Naive thymus-derived CD8-positive, alpha-beta T cell (primary cell): ENCODE data around the gene KCP. TPM values are rescaled to one million over a fixed set of nuclear protein-coding genes. Genes with fewer than 3 reads are reported as not detected.
A peak's percentile ranks its signal among the peaks of the same experiment; 100 is the strongest.

Source experiments
- ATAC-seq, 2 donors: fragments of 150-1000 bp; cut with Tn5 transposase in 1 of 2; sonication (Bioruptor Pico), chemical (Tn5 transposase) in 1 of 2; 1 replicate in 1 of 2; 2 replicates in 1 of 2; pipeline ENCODE4 v1.10.0; 2021; ENCODE audit warnings: mild to moderate bottlenecking in 2 of 2, moderate library complexity in 2 of 2
- POLR2A ChIA-PET: fragments of 350-600 bp; sonication (Branson Sonifier 250); formaldehyde crosslinking; loops from one replicate; lab custom pipeline; 2021; ENCODE audit warnings: antibody characterized with exemption; lab: Charles Lee
- DNase-seq, 10 donors: peaks; one replicate each; pipeline versions ENCODE4 v3.0.0 to v3.0.0-alpha.2; 2020 to 2022
- H3K27ac Mint-ChIP-seq, 10 donors: one replicate each; pipeline ENCODE4 v1.8.0; 2020 to 2022; ENCODE audit warnings: mild to moderate bottlenecking in 10 of 10, mixed read lengths in 10 of 10, moderate library complexity in 4 of 10, inconsistent platforms in 1 of 10
- H3K27me3 Mint-ChIP-seq, 5 donors: one replicate each; pipeline ENCODE4 v1.8.0; 2021 to 2022; ENCODE audit warnings: mixed read lengths in 5 of 5
- H3K36me3 Mint-ChIP-seq, 3 donors: one replicate each; pipeline ENCODE4 v1.8.0; 2020 to 2022; ENCODE audit warnings: mixed read lengths in 3 of 3, mild to moderate bottlenecking in 2 of 3, inconsistent platforms in 1 of 3
- H3K4me1 Mint-ChIP-seq, 4 donors: one replicate each; pipeline ENCODE4 v1.8.0; 2021 to 2022; ENCODE audit warnings: mixed read lengths in 4 of 4
- H3K4me3 Mint-ChIP-seq, 10 donors: one replicate each; pipeline ENCODE4 v1.8.0; 2020 to 2022; ENCODE audit warnings: mild to moderate bottlenecking in 10 of 10, mixed read lengths in 10 of 10, moderate library complexity in 6 of 10, inconsistent platforms in 1 of 10
- H3K9me3 Mint-ChIP-seq, 9 donors: one replicate each; pipeline ENCODE4 v1.8.0; 2020 to 2022; ENCODE audit warnings: mixed read lengths in 9 of 9, mild to moderate bottlenecking in 3 of 9, inconsistent platforms in 1 of 9, moderate library complexity in 1 of 9
- polyA plus RNA-seq, 3 donors: library from polyadenylated mRNA; unstranded; fragments of 300-500 nt; fragmentation: Illumina TruSeq; gene quantifications; one replicate each; pipeline ENCODE4 v1.2.3, GENCODE V29; 2021
- total RNA-seq, 8 experiments: library from RNA in 2 of 8; stranded (reverse) in 2 of 8; gene quantifications; one replicate each; pipeline ENCODE4 v1.2.3 and lab custom pipeline; 2021 to 2026

The KCP gene
- total and polyA plus RNA-seq, 5 experiments from 2014 or later = 0.29 to 0.33 TPM; not detected in 3

DNA sequence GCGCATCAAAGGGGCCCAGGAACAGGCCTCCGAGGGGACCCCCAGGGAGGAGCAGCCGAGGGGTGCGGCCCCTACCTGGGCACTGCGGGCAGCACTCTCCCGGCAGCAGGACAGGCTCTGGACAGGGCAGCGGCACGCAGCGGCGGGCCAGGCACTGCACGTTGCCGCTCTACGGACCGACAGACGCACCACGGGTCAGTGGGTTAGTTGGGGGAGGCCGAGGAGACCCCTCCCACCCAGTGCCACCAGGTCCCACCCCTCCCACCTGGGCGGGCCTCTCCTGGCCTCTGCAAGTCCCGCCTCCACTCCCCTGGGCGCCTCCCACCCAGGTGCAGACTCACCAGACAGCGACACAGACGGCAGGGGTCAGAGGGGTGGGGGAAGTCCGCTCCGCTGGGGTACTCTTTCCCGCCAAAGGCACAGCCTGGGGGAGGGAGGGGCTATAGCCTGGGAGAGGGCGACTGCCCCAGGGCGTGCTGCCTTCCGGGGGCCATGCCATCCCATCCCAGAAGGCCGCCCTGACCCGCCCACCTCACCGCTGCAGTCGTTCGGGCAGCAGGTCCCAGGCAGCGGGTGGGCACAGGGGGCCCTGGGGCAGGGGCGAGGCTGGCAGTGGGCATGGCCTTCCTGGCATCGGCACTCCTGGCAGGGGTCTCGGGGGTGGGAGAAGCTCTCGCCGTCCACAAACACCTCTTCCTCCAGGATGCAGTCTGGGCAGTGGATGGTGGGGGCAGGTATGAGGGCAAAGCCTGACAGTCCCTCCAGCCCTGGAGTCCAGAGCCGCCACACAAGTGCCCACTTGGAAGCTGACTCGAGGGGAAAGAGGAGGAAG, 19.2 kb downstream of the KCP start:
- POLR2A ChIA-PET = no interaction called here
- Mint-ChIP-seq H3K9me3 (peaks cover 0 to 2% (median 0%) of the 10 kb centered on the region in 9 donors), H3K4me1 (peaks cover 0 to 8% (median 2%) of the 10 kb centered on the region in 4 donors), H3K36me3 (no peaks in the 10 kb centered on the region), H3K4me3 (peak overlapping the region in 5 of 10 donors; percentile 13 to 37 (median 26)), H3K27ac (no peak overlapping the region), H3K27me3 (peaks cover 0 to 20% (median 6%) of the 10 kb centered on the region in 5 donors)
- DNase-seq = peak in 1 of 10 donors; percentile 63
- peak; percentile 52 to 67 for ATAC-seq

DNA sequence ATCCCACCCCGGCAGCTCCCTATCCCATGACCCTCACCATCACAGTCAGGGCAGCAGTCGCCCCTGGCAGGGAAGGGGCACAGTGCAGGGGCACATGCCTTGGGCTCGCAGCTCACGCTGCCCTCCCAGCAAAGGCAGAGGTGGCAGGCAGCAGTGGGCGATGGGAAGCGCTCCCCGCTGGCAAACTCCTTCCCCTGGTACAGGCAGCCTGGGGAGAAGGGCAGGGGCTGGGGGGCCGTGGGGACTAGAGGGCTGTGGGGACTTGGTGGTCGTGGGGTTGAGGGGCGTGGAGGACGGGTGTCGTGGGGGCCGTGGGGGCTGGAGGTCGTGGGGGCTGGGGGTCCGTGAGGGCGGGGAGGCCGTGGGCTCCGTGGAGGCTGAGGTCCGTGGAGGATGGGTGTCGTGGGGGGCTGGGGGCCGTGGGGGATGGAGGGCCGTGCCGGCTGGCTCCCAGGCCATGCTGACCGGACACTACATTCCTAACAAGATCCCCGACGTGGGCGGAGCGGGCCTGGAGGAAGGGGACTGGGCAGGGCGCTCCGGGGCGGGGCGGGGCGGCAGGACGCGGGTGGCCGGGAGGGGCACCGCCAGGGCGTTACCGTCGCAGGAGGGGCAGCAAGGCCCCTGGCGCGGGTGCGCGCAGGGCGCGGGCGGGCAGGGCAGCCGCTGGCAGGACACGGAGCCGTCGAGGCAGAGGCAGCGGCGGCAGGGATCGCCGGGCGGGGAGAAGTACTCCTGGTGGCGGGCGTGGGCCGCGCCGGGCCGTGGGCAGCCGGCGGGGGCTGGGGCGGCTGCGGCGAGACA, 20.0 kb downstream of the KCP start:
- Mint-ChIP-seq H3K27ac (no peak overlapping the region), H3K36me3 (no peaks in the 10 kb centered on the region), H3K4me3 (peak overlapping the region in 5 of 10 donors; percentile 1 to 62 (median 34)), H3K27me3 (peaks cover 7 to 28% (median 9%) of the 10 kb centered on the region in 5 donors), H3K9me3 (no peaks in the 10 kb centered on the region), H3K4me1 (peaks cover 0 to 8% (median 2%) of the 10 kb centered on the region in 4 donors)
- POLR2A ChIA-PET = no interaction called here
- peak in 1 of 10 donors; percentile 53 for DNase-seq
- peak; percentile 23 to 50 for ATAC-seq

DNA sequence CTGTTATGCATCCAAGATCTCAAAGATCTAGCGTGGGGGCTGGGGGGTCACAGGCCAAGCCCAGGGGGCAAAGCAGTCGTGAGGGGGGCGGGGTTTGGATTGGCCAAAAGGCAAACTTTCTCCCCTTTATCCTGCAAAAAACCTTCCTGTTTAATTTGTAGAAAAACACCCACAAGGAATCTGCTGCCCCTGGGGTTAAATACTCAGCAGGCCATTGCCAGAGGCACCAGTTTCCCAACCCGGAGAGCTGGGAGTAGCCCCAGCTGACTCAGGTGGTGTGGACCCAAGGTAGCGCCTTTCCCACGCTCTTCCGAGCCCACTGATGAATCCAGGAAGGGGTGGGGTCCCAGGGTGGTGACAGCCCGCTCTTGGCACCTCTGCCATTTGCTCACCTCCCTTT, 21.4 kb downstream of the KCP start:
- ATAC-seq (no peak), DNase-seq (no peak)
- no peaks in the 10 kb centered on the region for H3K9me3 Mint-ChIP-seq
- H3K27me3 Mint-ChIP-seq = peaks cover 8 to 40% (median 9%) of the 10 kb centered on the region in 5 donors
- H3K4me1 Mint-ChIP-seq = peaks cover 0 to 8% (median 2%) of the 10 kb centered on the region in 4 donors
- no peak overlapping the region for H3K27ac Mint-ChIP-seq
- H3K36me3 Mint-ChIP-seq = no peaks in the 10 kb centered on the region
- POLR2A ChIA-PET = no interaction called here
- H3K4me3 Mint-ChIP-seq = peak overlapping the region in 1 of 10 donors; percentile 50

DNA sequence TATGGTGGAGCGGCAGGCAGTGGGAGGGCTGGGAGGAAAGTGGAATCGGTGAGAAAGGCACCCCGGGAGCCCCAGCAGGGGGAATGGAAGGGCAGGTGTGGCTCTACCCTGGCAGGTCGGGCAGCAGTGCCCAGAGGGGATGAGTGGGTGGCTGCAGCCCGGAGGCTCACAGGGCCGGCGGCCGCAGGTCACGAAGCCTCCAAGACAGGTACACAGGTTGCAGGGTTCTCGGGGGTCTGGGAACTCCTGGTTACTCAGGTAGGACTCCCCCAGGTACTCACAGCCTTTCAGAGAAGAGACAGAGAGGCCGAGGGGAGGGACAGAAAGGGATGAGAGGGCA, 21.8 kb downstream of the KCP start:
- ATAC-seq (no peak), DNase-seq (peak in 1 of 10 donors; percentile 23)
- Mint-ChIP-seq H3K9me3 (no peaks in the 10 kb centered on the region), H3K36me3 (no peaks in the 10 kb centered on the region), H3K4me1 (peaks cover 0 to 8% (median 2%) of the 10 kb centered on the region in 4 donors), H3K27me3 (peaks cover 8 to 40% (median 9%) of the 10 kb centered on the region in 5 donors), H3K4me3 (no peak overlapping the region), H3K27ac (no peak overlapping the region)
- POLR2A ChIA-PET = no interaction called here

DNA sequence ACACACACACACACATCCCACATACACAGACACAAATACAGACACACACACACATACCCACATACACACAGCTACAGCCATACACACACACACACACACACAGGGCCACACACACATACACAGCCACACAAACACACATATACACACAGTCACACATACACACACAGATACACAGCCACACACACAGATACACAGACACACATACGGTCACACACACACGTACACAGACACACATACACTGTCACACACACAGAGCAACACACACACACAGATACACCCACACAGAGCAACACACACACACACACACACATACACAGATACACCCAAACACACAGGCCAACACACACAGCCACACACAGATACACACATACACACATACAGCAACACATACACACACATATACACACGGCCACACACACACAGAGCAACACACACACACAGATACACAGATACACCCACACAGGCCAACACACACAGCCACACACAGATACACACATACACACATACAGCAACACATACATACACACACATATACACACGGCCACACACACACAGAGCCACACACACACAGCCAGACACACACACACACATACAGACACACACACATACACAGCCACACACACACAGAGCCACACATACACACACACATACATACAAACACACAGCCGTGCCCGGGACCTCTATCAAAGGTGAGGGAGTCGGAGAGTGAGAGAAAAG, 22.3 kb downstream of the KCP start:
- Mint-ChIP-seq H3K27me3 (peaks cover 8 to 40% (median 9%) of the 10 kb centered on the region in 5 donors), H3K4me3 (no peak overlapping the region), H3K36me3 (no peaks in the 10 kb centered on the region), H3K9me3 (no peaks in the 10 kb centered on the region), H3K27ac (no peak overlapping the region), H3K4me1 (peaks cover 0 to 8% (median 2%) of the 10 kb centered on the region in 4 donors)
- ATAC-seq (no peak), DNase-seq (peak in 1 of 10 donors; percentile 36)
- POLR2A ChIA-PET = no interaction called here

DNA sequence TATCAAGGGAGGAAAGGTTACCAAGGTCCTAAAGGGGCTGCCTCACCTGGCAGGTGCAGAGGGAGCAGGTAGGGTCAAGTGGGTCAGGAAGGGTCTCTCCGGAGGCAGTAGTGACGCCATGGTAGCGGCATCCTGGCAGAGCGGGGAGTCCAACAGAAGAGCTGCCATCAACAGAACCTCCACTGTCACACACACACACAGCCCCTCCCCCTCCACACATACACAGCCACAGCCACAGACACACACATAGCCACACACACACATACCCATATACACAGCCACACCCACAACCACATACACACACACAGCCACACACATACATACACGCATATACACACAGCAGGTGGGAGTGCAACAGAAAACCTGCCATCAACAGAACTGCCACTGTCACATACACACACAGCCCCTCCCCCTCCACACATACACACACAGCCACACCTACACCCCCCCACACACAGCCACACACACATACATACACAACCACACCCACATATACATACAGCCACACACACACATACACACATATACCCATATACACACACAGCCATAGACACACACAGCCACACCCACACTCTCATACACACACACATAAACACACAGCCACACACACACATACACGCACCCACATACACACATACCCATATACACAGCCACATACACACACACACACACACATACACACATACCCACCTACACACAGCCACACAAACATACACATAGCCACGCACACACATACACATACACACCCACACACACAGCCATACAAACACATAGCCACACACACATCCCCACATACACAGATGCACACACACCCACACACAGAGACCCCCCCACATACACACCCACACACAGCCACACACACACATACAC, 23.1 kb downstream of the KCP start:
- H3K9me3 Mint-ChIP-seq = no peaks in the 10 kb centered on the region
- ATAC-seq = no peak
- no peaks in the 10 kb centered on the region for H3K36me3 Mint-ChIP-seq
- POLR2A ChIA-PET = no interaction called here
- H3K27me3 Mint-ChIP-seq = peaks cover 8 to 38% (median 9%) of the 10 kb centered on the region in 5 donors
- H3K4me1 Mint-ChIP-seq = peaks cover 0 to 8% (median 3%) of the 10 kb centered on the region in 4 donors
- H3K27ac Mint-ChIP-seq = no peak overlapping the region
- H3K4me3 Mint-ChIP-seq = no peak overlapping the region
- DNase-seq = peak in 1 of 10 donors; percentile 27

DNA sequence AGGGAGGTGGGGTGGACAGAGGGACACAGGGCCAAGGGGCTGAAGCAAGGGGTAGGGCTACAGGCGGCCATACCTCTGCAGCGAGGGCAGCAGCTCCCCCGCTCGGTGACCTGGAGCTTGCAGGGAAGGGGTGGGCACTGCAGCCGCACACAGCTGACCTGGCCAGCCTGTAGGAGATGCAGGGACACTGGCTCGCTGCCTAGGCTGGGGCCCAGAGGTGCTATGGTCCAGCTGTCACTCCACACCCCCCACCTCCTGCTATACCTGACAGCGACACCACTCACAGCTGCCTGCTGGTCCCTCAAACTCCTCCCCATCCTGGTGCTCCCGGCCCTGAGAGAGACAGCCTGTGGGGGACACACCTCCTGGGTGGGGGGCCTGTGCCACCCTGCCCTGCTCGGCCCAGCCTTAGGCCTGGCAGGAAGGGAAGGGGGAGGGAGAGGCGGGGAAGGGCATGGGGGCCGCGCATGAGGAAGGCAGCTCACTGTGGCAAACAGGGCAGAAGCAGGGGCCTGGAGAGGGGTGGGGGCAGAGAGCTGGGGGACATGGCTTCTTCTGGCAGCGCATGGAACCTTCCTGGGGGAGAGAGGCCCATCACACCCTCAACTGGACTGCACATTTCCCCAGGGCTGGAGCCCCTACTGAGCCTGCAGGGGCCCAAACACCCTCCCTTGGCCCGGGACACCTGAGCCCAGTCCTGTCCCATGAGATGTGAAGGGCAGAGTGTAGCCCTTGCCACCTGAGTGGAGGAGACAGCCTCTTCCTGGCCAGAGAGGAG, 23.9 kb downstream of the KCP start:
- Mint-ChIP-seq H3K4me3 (no peak overlapping the region), H3K27ac (no peak overlapping the region), H3K36me3 (no peaks in the 10 kb centered on the region), H3K4me1 (peaks cover 0 to 4% (median 2%) of the 10 kb centered on the region in 4 donors), H3K9me3 (no peaks in the 10 kb centered on the region), H3K27me3 (peaks cover 5 to 32% (median 9%) of the 10 kb centered on the region in 5 donors)
- no peak for ATAC-seq
- POLR2A ChIA-PET = no interaction called here
- DNase-seq = peak in 1 of 10 donors; percentile 50

DNA sequence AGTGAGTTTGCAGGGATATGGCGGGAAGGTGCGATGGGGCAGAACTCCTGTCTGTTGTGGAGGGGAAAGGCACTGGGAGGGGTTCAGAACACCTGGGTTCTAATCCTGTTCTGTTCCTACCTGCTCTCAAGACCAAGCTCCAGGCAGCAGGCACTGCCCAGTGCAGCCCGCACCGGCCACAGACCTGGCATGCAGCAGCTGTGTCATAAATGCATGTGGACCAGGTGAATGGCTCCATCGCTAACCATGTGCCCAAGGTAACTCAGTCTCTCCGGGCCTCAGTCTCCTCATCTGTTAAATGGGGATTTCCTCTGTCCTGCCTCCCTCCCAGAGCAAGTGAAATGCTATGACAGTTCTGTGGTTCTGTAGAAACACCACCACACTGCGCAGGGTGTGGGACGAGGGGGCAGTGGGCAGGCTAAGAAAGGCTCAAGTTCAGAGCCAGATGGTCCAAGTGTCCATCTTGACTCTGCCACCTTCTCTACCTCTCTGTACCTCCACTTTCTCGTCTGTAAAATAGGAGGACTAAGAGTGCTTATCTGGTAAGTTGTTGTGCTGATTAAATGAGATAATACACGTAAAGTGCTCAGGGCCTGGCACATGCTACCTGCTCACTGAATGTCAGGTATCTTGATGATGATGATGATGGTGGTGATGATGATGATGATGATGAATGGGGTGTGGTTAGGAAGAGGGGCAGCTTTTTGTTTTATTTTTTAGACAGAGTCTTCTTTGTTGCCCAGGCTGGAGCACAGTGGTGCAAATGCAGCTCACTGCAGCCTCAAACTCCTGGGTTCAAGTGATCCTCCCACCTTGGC, 24.9 kb downstream of the KCP start:
- Mint-ChIP-seq H3K4me3 (no peak overlapping the region), H3K27ac (no peak overlapping the region), H3K36me3 (no peaks in the 10 kb centered on the region), H3K4me1 (peaks cover 0 to 5% (median 3%) of the 10 kb centered on the region in 4 donors), H3K27me3 (peaks cover 5 to 30% (median 9%) of the 10 kb centered on the region in 5 donors), H3K9me3 (no peaks in the 10 kb centered on the region)
- POLR2A ChIA-PET = interaction anchor here (0.6 kb wide), 1 partner anchor 343 kb away, joined by 3 read pairs; no protein-coding TSS in a partner anchor
- no peak for DNase-seq
- ATAC-seq = no peak

DNA sequence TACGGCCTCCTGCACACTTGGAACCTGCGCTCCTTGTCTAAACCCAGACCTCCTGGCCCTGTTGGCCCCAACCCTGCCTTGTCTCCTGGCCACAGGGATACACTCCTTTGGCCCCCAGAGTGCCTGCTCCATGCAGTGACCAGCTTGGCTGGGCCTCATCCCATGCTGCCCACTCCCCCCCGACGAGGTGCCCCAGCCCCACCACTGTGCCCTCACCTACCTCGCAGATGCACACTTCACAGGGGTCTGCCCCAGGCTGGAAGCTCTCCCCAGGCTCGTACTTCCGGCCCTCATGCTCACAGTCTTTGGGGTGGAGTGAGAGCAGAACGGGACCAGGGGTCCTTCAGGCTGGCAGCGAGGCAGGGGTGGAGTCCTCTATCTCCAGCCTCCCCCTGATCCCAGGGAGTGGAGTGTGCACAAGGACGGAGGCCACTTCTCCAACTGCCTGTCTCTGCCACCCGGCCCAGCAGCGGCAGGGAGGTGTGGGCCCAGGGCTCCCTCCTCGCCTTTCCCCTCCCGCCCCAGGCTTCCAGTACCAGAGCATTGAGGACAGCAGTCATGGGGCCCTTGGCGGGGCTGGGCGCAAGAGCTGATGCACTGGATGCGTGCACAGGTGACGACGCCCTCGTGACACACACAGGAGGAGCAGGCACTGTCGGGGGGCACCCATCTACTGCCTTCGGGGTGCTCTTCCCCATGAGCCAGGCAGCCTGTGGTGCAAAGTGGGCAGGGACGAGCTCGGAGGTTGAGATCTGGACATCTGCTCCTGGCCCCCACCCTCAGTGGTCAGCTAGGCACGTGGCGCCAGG, 25.7 kb downstream of the KCP start:
- H3K36me3 Mint-ChIP-seq = no peaks in the 10 kb centered on the region
- peaks cover 5 to 25% (median 9%) of the 10 kb centered on the region in 5 donors for H3K27me3 Mint-ChIP-seq
- no peaks in the 10 kb centered on the region for H3K9me3 Mint-ChIP-seq
- H3K4me3 Mint-ChIP-seq = no peak overlapping the region
- no peak for ATAC-seq
- DNase-seq = peak in 1 of 10 donors; percentile 58
- no peak overlapping the region for H3K27ac Mint-ChIP-seq
- POLR2A ChIA-PET = interaction anchor here (0.6 to 1.0 kb wide), 2 partner anchors 42 to 342 kb away, joined by 3 to 4 read pairs; no protein-coding TSS in a partner anchor
- H3K4me1 Mint-ChIP-seq = peaks cover 0 to 4% (median 2%) of the 10 kb centered on the region in 4 donors
